PC-9 (cell line): ENCODE results near the gene FEV. TPM values are rescaled to one million over a fixed set of nuclear protein-coding genes. Genes with fewer than 3 reads are reported as not detected.

Experiments used
- BruUV-seq: library from RNA; stranded (reverse); fragments of 400-500 nt; replicated peaks from 2 replicates; lab custom pipeline; 2021; lab: Mats Ljungman, UMichigan
- CTCF ChIA-PET: fragments of 300-600 bp; sonication (Branson Sonifier 250); formaldehyde crosslinking; loops from one replicate; lab custom pipeline; 2022; ENCODE audit warnings: antibody characterized with exemption; lab: Charles Lee
- POLR2A ChIA-PET: fragments of 300-600 bp; sonication (Branson Sonifier 250); formaldehyde crosslinking; loops from one replicate; lab custom pipeline; 2022; ENCODE audit warnings: antibody characterized with exemption; ENCODE audit not compliant: unreplicated experiment; lab: Charles Lee
- DNase-seq, 2 experiments: peaks; one replicate each; pipeline versions ENCODE4 v3.0.0 to v3.0.0-alpha.2; 2015 to 2022; ENCODE audit warnings: mixed read lengths in 1 of 2
- H2AFZ ChIP-seq: fragments of 200-600 bp; sonication (generic); 2 replicates; pipeline ENCODE4 v1.8.1; 2017; ENCODE audit warnings: antibody characterized with exemption
- H3F3A ChIP-seq: fragments of 200-600 bp; sonication (generic); 2 replicates; pipeline ENCODE4 v1.8.1; 2017; ENCODE audit warnings: antibody characterized with exemption, mild to moderate bottlenecking, low read depth; ENCODE audit not compliant: insufficient read depth
- H3K27ac ChIP-seq: fragments of 200-600 bp; sonication (generic); 2 replicates; pipeline ENCODE4 v1.6.1; 2016; ENCODE audit warnings: mixed run types
- H3K27me3 ChIP-seq: fragments of 200-600 bp; sonication (generic); 2 replicates; pipeline ENCODE4 v1.6.1; 2016; ENCODE audit warnings: low read depth, mixed run types; ENCODE audit not compliant: insufficient read depth
- H3K36me3 ChIP-seq: fragments of 200-600 bp; sonication (generic); 2 replicates; pipeline ENCODE4 v1.6.1; 2016; ENCODE audit warnings: low read depth, mixed run types
- H3K4me1 ChIP-seq: fragments of 200-600 bp; sonication (generic); replicated peaks from 2 replicates; pipeline ENCODE4 v1.6.1; 2016; ENCODE audit warnings: mixed run types; ENCODE audit not compliant: insufficient read depth
- H3K4me2 ChIP-seq: fragments of 200-600 bp; sonication (generic); 2 replicates; pipeline ENCODE4 v1.6.1; 2017; ENCODE audit warnings: mixed run types
- H3K4me3 ChIP-seq: fragments of 200-600 bp; sonication (generic); 2 replicates; pipeline ENCODE4 v1.6.1; 2016; ENCODE audit warnings: mixed run types
- H3K79me2 ChIP-seq: fragments of 200-600 bp; sonication (generic); 2 replicates; pipeline ENCODE4 v1.6.1; 2017; ENCODE audit warnings: low read depth, mixed run types
- H3K9me2 ChIP-seq: fragments of 200-600 bp; sonication (generic); 2 replicates; pipeline ENCODE4 v1.8.1; 2017; ENCODE audit warnings: mild to moderate bottlenecking; ENCODE audit not compliant: insufficient read depth
- H3K9me3 ChIP-seq: fragments of 200-600 bp; sonication (generic); 2 replicates; pipeline ENCODE4 v1.8.1; 2016; ENCODE audit warnings: low read depth; ENCODE audit not compliant: insufficient read depth
- H4K20me1 ChIP-seq: fragments of 200-600 bp; sonication (generic); 2 replicates; pipeline ENCODE4 v1.8.1; 2017; ENCODE audit not compliant: insufficient read depth
- EZH2 ChIP-seq: fragments of 200-600 bp; sonication (generic); IDR thresholded peaks from 2 replicates; pipeline ENCODE4 v1.8.0; 2017; ENCODE audit warnings: antibody characterized with exemption, low read depth
- intact Hi-C: fragments of 100-400 bp; cut with micrococcal nuclease; formaldehyde crosslinking; loops from one replicate; pipeline ENCODE4 v1.10.0; 2022; ENCODE audit not compliant: unreplicated experiment
- total RNA-seq: library from RNA; stranded (reverse); gene quantifications from 2 replicates; pipeline ENCODE4 v1.2.3, GENCODE V29; 2021
- TF ChIP-seq, protein P1 (sequence below): fragments of 200-600 bp; sonication (generic); conservative IDR thresholded peaks from 2 replicates; pipeline ENCODE4 v1.6.1; 2017; ENCODE audit warnings: mixed run types, antibody characterized with exemption, mild to moderate bottlenecking, moderate library complexity

The FEV gene
- total RNA-seq, 1 experiment from 2014 or later: not detected

DNA sequence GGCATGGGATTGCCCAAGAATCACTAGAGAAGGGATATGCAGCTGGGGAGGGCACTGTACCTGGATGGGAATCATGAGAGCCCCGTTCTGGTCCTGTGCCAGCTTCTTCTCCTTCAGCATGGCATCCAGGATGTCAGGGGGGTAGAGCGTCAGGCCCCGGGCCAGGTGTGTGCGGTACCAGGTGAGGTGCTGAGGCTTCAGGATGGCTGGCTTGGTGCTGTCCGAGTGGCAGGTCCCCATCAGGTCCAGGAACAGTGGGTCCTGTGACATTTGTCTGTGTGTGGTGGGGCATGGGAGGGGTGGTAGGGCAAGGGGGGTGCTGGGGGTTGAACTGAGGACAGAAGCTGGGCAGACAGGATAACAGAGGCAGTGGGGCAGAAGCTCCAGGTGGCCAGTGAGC is 43.2 kb upstream of the FEV start:
- no peaks in the 10 kb centered on the region for H3K79me2 ChIP-seq
- CTCF ChIA-PET: no interaction called here

DNA sequence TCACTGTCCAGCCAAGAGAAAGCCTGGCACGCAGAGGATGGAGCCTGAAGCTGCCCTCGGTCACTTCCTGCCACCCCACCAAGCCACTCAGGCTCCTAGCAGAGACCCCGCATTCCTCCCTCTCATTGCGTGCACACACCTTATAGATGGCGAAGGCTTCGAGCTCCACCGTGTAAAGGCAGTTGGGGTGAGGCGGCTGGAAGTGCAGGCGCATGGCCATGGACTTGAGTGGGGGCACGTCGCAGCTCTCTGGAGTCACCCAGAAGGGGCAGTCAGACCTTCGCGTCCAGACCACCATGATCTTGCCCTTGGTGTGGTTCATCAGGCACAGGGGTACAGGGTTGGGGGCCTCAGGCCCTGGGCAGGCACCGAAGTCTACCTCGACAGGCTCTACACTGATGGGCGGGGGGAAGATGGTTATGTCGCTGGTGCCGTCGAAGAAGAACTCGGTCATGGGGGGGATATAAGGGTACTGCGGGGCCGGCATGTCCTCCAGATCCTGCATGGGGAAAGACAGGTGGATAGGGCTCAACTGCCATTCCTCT is 42.6 kb upstream of the FEV start:
- intact Hi-C loops: no loop called here
- no TSS peak for BruUV-seq
- TF ChIP-seq, protein P1, sequence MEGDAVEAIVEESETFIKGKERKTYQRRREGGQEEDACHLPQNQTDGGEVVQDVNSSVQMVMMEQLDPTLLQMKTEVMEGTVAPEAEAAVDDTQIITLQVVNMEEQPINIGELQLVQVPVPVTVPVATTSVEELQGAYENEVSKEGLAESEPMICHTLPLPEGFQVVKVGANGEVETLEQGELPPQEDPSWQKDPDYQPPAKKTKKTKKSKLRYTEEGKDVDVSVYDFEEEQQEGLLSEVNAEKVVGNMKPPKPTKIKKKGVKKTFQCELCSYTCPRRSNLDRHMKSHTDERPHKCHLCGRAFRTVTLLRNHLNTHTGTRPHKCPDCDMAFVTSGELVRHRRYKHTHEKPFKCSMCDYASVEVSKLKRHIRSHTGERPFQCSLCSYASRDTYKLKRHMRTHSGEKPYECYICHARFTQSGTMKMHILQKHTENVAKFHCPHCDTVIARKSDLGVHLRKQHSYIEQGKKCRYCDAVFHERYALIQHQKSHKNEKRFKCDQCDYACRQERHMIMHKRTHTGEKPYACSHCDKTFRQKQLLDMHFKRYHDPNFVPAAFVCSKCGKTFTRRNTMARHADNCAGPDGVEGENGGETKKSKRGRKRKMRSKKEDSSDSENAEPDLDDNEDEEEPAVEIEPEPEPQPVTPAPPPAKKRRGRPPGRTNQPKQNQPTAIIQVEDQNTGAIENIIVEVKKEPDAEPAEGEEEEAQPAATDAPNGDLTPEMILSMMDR: no peak
- no peak for TF ChIP-seq EZH2

More for the DNA sequence above, 43.2 kb upstream of the FEV start:
- H4K20me1 ChIP-seq: no peaks in the 10 kb centered on the region
- DNase-seq: no peak
- H3K9me3 ChIP-seq: no peaks in the 10 kb centered on the region
- H3K27ac ChIP-seq: no peak overlapping the region
- H3K4me2 ChIP-seq: no peak overlapping the region
- H3F3A ChIP-seq: no peaks in the 10 kb centered on the region
- TF ChIP-seq, protein P1: no peak
- no peak for TF ChIP-seq EZH2
- no peaks in the 10 kb centered on the region for H3K4me1 ChIP-seq
- H2AFZ ChIP-seq: no peak overlapping the region
- no peaks in the 10 kb centered on the region for H3K36me3 ChIP-seq
- H3K9me2 ChIP-seq: no peaks in the 10 kb centered on the region
- no TSS peak for BruUV-seq
- H3K4me3 ChIP-seq: no peak overlapping the region
- POLR2A ChIA-PET: interaction anchor here (0.5 kb wide), 1 partner anchor 802 kb away, joined by 4 read pairs; no protein-coding TSS in a partner anchor
- intact Hi-C loops: no loop called here
- peaks cover 58% of the 10 kb centered on the region for H3K27me3 ChIP-seq

DNA sequence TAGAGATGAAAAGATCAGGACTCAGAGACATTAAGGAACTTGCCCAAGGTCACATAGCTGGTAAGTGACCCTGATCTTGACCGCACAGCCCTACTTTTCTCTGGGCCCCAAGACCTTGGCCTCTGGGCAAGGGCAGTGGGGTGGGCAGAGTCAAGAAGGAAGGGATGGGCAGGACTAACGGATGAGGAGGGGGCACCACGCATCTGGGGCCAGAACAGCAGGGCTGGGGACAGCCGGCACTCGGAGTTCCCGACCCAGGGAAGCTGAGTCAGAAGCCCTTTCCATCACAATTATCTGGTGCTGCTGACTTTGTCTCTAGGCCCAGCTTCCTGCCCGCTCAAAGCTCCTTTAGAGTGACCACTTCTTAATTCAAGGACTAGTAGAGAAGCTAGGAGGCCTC is 42.0 kb upstream of the FEV start:
- intact Hi-C loops: no loop called here
- Histone ChIP-seq H3K4me3 (no peak overlapping the region), H3K27ac (no peak overlapping the region), H3K4me1 (no peaks in the 10 kb centered on the region), H3K9me3 (no peaks in the 10 kb centered on the region), H3K9me2 (no peaks in the 10 kb centered on the region), H3K36me3 (no peaks in the 10 kb centered on the region), H3K27me3 (peaks cover 53% of the 10 kb centered on the region), H3K4me2 (no peak overlapping the region), H2AFZ (no peak overlapping the region), H4K20me1 (no peaks in the 10 kb centered on the region), H3K79me2 (no peaks in the 10 kb centered on the region), H3F3A (no peaks in the 10 kb centered on the region)
- POLR2A ChIA-PET: no interaction called here
- no peak for TF ChIP-seq EZH2
- TF ChIP-seq, protein P1: no peak
- no TSS peak for BruUV-seq
- DNase-seq: no peak
- CTCF ChIA-PET: interaction anchor here (0.6 kb wide), 1 partner anchor 1487 kb away, joined by 5 read pairs; no protein-coding TSS in a partner anchor

More for the DNA sequence above, 42.6 kb upstream of the FEV start:
- H3F3A ChIP-seq: no peaks in the 10 kb centered on the region
- H3K4me1 ChIP-seq: no peaks in the 10 kb centered on the region
- no peak overlapping the region for H3K27ac ChIP-seq
- ChIA-PET CTCF (interaction anchor here (0.6 kb wide), 1 partner anchor 1486 kb away, joined by 5 read pairs; no protein-coding TSS in a partner anchor), POLR2A (interaction anchor here (0.5 kb wide), 1 partner anchor 801 kb away, joined by 4 read pairs; no protein-coding TSS in a partner anchor)
- no peak overlapping the region for H3K4me3 ChIP-seq
- H3K9me2 ChIP-seq: no peaks in the 10 kb centered on the region
- H3K27me3 ChIP-seq: peaks cover 59% of the 10 kb centered on the region
- no peak overlapping the region for H3K4me2 ChIP-seq
- H3K79me2 ChIP-seq: no peaks in the 10 kb centered on the region
- no peaks in the 10 kb centered on the region for H3K9me3 ChIP-seq
- no peaks in the 10 kb centered on the region for H3K36me3 ChIP-seq
- H4K20me1 ChIP-seq: no peaks in the 10 kb centered on the region
- H2AFZ ChIP-seq: no peak overlapping the region
- no peak for DNase-seq
